DLD1 (cell line): ENCODE measurements around the gene TPSG1.

Experiments
- in situ Hi-C: cut with HindIII; loops from 2 replicates; pipeline ENCODE4 v1.10.0; 2017; ENCODE audit warnings: low sequenced_read_pairs

TPSG1 gene

GRCh38 chr16:1217526-1217925 lies 7.5 kb downstream of the TPSG1 start:
- in situ Hi-C loops: no loop called here

GRCh38 chr16:1216681-1217400 lies 8.2 kb downstream of the TPSG1 start:
- in situ Hi-C loops: no loop called here

GRCh38 chr16:1216296-1216619 lies 8.8 kb downstream of the TPSG1 start:
- in situ Hi-C loops: no loop called here

DNA sequence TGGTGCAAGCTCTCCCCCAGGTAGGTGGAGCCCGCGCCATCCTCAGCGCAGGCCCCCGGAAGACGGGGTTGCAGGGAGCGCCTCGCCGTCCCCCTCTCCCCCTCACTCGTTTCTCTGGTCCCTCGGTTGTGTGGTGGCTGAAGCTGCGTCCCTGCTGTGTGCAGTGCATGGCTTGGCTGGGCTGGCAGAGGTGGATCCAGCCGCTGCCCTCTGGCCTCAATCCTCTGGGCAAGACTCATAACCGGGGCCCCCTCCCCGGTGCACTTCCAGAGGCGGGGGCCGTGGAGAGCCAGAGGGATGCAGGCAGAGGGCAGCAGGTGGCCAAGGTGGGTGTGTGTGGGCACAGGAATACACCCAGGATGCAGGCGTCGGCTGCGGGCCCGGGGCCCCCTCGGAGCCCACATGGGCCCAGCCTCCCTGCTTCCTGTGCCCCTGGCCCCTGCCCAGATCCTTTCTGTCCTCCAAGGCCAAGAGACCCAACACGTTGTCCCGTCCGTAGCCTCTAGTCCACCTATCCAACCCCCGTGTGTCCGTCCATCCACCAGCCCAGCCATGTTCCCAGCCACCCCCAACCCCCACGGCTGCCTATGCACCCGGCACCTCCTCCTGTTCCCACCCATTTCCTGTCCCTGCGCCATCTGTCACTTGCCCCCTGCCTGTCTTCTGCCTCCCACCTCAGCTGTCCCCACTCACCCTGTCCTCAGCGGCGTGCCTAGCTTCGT lies 9.3 kb downstream of the TPSG1 start:
- in situ Hi-C loops: no loop called here

GRCh38 chr16:1214719-1215118 lies 10.3 kb downstream of the TPSG1 start:
- in situ Hi-C loops: no loop called here

- in situ Hi-C loops: no loop called here
Measured at GRCh38 chr16:1213796-1214372, 11.2 kb downstream of the TPSG1 start.

GRCh38 chr16:1213231-1213630 lies 11.8 kb downstream of the TPSG1 start:
- in situ Hi-C loops: no loop called here

GRCh38 chr16:1212616-1213194 lies 12.4 kb downstream of the TPSG1 start:
- in situ Hi-C loops: no loop called here

GRCh38 chr16:1211451-1212268 lies 13.4 kb downstream of the TPSG1 start:
- in situ Hi-C loops: no loop called here

DNA sequence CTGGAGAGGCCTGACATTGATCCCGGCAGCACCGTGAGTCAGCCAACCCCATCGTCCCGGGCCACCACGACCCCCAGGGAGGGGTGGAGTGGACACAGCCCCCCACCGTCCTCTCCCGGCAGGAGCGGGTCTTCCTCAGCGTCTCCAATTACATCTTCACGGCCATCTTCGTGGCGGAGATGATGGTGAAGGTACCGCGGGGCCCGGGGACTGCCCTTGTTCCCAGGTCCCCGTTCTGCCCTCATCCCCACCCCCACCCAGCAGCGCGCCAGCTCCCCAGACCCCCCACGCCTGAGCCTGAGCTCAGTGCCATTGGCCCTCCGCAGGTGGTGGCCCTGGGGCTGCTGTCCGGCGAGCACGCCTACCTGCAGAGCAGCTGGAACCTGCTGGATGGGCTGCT lies 14.6 kb downstream of the TPSG1 start:
- in situ Hi-C loops: no loop called here

DNA sequence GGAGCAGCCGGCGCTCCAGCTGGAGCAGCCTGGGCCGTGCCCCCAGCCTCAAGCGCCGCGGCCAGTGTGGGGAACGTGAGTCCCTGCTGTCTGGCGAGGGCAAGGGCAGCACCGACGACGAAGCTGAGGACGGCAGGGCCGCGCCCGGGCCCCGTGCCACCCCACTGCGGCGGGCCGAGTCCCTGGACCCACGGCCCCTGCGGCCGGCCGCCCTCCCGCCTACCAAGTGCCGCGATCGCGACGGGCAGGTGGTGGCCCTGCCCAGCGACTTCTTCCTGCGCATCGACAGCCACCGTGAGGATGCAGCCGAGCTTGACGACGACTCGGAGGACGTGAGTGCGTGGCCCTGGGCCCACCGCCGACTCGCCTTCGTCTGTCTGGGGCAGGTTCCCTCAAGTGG lies 16.0 kb downstream of the TPSG1 start:
- in situ Hi-C loops: no loop called here

DNA sequence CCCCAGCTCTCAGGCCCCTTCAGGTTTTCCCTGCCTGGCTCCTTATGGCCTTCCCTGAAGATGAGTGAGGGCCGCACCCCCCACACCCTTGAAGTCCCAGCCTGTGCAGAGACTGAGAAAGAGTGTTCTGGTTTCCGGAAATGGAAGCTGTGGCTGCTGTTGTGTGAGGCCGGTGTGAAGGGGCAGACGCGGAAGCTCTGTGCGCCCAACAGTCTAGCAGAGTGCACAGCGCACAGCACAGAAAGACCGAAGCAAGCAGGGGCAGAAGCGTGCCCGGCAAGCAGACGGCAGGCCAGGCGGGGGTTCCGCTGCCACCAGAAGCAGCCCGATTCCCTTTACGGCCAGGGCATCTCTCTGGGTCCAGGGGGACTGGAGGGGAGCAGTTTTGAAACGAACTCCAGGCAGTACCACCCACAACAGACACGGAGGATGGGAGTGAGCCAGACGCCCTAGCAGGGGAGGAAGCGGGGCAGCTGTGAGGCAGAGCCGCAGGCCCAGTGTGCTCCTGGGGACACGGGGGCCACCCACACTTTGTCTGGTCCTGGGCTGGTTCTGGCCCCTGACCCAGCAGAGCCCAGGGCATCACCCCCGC lies 16.7 kb downstream of the TPSG1 start:
- in situ Hi-C loops: no loop called here

DNA sequence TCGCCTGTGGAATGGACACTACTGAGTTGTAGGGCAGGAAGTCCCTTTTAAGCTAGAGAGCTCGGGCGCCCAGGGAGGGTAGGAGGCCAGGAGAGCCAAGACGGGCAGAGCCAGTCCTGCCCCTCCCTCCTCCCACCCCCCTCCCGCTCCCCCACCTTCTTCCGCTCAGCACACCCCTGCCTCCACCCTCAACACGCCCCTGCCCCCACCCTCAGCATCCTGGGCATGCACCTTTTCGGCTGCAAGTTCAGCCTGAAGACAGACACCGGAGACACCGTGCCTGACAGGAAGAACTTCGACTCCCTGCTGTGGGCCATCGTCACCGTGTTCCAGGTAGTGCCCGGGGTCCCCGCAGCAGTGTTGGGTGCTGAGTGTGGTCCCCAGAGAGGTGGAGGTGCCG lies 18.3 kb downstream of the TPSG1 start:
- in situ Hi-C loops: no loop called here

DNA sequence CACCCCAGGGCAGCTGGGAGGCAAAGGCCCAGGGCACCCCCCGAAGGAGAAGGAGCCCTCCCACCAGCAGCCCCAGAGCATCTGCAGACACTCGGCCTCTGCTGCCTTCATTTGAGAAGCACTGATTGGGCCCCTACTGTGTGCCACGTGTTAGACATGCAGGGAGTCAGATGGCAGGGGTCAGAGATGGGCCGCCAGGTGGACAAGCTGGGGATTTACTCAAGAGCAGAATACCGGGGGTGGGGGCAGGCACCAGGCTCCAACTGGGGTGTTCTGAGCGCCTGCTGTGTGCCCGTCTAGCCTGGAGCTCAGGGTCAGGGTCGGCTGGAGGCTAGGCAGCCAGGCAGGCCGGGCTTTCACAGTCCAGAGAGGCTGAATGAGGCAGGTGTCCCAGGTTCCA lies 18.7 kb downstream of the TPSG1 start:
- in situ Hi-C loops: no loop called here

DNA sequence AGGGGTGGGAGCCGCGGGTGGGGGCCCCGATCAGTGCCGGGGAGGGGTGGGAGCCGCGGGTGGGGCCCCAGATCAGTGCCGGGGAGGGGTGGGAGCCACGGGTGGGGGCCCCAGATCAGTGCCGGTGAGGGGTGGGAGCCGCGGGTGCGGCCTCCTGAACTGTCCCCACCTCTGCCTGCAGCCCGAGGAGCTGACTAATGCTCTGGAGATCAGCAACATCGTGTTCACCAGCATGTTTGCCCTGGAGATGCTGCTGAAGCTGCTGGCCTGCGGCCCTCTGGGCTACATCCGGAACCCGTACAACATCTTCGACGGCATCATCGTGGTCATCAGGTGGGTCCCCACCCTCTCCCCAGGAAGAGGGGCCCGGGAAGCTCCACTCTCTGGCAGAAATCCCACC lies 20.1 kb downstream of the TPSG1 start:
- in situ Hi-C loops: no loop called here

- in situ Hi-C loops: no loop called here
Measured at GRCh38 chr16:1202274-1202673, 22.8 kb downstream of the TPSG1 start.

DNA sequence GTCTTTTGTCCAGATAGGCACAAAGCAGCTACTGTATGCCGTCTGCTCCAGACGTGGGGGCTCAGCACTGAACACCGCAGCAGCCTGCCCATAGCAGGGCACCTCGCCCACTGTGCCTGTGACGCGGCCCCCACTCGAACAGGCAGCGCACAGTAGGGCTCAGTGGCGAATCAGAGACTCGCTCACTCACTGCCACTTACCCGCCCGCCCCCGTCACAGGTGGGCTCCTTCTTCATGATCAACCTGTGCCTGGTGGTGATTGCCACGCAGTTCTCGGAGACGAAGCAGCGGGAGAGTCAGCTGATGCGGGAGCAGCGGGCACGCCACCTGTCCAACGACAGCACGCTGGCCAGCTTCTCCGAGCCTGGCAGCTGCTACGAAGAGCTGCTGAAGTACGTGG lies 23.6 kb downstream of the TPSG1 start:
- in situ Hi-C loops: no loop called here

DNA sequence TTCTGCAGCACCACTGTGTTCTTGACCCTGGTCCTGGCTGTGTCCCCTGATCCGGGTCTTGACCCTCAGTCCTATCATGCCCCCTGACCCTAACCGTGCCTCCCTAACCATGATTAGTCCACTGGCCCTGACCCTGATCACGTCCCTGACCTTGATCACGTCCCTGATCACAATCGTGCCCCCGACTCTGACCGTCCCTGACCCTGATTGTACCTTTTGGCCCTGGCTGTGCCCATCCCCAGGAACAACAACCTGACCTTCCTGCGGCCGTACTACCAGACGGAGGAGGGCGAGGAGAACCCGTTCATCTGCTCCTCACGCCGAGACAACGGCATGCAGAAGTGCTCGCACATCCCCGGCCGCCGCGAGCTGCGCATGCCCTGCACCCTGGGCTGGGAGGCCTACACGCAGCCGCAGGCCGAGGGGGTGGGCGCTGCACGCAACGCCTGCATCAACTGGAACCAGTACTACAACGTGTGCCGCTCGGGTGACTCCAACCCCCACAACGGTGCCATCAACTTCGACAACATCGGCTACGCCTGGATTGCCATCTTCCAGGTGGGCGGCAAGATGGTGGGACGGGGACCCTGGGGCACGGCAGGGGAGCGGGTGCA lies 24.9 kb downstream of the TPSG1 start:
- in situ Hi-C loops: no loop called here

- in situ Hi-C loops: no loop called here
Measured at GRCh38 chr16:1199347-1200013, 25.6 kb downstream of the TPSG1 start.
